Stomach (tissue), 4 donors: ENCODE measurements around the gene PLEKHJ1.

ENCODE experiments used
- POLR2A ChIP-seq, 4 donors: fragments of 450-650 bp; IDR thresholded peaks; one replicate each; pipeline ENCODE4 v1.6.1; 2016; ENCODE audit warnings: antibody characterized with exemption in 4 of 4, control low read depth in 2 of 4, mild to moderate bottlenecking in 1 of 4, moderate library complexity in 1 of 4
- POLR2AphosphoS5 ChIP-seq, 3 donors: sonication (generic); formaldehyde crosslinking; IDR thresholded peaks; one replicate each; pipeline ENCODE4 v1.6.1; 2016; ENCODE audit warnings: antibody characterized with exemption in 3 of 3

DNA sequence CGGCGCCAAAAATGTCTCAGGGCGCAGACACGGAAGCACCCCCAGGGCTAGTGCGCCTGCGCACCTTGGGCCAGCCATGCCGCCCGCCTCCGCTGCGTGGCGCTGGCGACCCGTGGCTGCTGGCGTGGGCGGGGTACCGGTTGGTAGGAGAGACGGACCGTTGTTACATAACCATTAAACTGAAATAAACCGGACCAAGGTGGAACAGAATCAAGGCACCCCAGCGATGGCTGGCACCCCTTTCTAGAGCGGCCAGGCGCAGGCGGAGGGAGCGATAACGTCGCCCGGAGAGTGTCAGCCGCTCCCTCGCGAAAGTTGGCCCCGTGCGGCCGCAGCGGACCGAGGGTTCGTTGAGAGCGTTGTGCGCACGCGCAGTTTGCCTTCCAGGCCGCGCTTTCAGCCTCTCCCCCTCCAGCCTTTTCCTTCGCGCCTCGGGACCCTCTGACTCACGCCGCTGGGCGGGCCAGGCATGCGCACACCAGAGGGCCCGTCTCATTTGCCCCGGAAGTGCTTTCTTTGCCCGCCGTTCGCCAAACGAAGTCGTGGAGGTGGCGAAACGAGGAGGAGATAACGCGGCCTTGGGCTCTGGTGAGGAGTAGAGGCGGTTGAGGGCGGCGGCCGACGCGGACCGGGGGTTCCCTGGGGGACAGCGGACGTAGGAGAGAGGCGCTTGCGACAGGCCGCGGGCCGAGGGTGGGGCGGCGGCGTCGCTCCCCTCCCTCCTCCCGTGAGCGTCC is at the start of gene PLEKHJ1, which contains the start of gene SF3A2:
- TF ChIP-seq POLR2AphosphoS5 (IDR thresholded peaks at IDR 0.05) (peak; percentile 91 to 96 (median 93)), POLR2A (IDR thresholded peaks at IDR 0.05) (peak in 2 of 4 donors; percentile 37 to 48)
